ENCODE measurements around the gene PTK6.

PTK6 gene

DNA sequence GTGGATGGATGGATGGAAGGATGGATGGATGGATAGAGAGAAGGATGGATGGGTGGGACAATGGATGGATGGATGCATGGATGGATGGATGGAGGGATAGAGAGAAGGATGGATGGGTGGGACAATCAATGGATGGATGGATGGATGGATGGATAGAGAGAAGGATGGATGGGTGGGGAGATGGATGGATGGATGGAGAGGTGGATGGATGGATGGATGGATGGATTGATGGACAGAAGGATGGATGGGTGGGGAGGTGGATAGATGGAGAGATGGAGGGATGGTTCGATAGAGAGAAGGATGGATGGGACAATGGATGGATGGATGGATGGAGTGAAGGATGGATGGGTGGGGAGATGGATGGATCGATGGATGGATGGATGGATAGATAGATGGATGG lies 44.7 kb downstream of the PTK6 start:
- no peaks in the 10 kb centered on the region; the same call in 1 of the 2 replicates for H3K27me3 ChIP-seq (replicated peaks; ENCODE audit: control insufficient read depth, insufficient read depth, low read length)
- H3K4me3 ChIP-seq (replicated peaks; ENCODE audit: low read depth, low read length), result no peak overlapping the region
- no peak for DNase-seq (ENCODE audit: extremely low read depth, insufficient read length)
- H3K36me3 ChIP-seq (ENCODE audit: control insufficient read depth, insufficient read depth, low read length), result no peaks in the 10 kb centered on the region
- TF ChIP-seq, protein P1, sequence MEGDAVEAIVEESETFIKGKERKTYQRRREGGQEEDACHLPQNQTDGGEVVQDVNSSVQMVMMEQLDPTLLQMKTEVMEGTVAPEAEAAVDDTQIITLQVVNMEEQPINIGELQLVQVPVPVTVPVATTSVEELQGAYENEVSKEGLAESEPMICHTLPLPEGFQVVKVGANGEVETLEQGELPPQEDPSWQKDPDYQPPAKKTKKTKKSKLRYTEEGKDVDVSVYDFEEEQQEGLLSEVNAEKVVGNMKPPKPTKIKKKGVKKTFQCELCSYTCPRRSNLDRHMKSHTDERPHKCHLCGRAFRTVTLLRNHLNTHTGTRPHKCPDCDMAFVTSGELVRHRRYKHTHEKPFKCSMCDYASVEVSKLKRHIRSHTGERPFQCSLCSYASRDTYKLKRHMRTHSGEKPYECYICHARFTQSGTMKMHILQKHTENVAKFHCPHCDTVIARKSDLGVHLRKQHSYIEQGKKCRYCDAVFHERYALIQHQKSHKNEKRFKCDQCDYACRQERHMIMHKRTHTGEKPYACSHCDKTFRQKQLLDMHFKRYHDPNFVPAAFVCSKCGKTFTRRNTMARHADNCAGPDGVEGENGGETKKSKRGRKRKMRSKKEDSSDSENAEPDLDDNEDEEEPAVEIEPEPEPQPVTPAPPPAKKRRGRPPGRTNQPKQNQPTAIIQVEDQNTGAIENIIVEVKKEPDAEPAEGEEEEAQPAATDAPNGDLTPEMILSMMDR (IDR thresholded peaks at IDR 0.05; ENCODE audit: insufficient read depth, low read length, poor library complexity, severe bottlenecking), result no peak

DNA sequence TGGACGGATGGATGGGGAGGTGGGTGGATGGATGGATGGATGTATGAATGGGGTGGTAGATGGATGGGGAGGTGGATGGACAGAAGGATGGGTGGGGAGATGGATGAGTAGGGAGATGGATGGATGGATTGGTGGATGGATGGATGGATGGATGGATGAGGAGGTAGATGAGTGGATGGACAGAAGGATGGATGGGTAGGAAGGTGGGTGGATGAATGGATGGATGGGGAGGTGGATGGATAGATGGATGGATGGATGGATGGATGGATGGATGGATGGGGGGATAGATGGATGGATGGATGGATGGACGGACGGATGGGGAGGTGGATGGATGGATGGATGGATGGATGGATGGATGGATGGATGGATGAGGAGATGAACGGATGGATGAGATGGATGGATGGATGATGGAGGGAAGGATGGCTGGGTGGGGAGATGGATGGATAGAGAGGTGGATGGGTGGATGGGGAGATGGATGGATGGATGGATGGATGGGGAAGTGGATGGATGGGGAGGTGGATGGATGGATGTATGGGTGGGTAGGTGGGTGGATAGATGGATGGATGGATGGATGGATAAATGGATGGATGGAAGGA lies 45.4 kb downstream of the PTK6 start:
- H3K4me3 ChIP-seq (replicated peaks; ENCODE audit: low read depth, low read length), result no peak overlapping the region
- H3K27me3 ChIP-seq (replicated peaks; ENCODE audit: control insufficient read depth, insufficient read depth, low read length), result no peaks in the 10 kb centered on the region; the same call in 1 of the 2 replicates
- DNase-seq (ENCODE audit: extremely low read depth, insufficient read length), result no peak
- no peaks in the 10 kb centered on the region for H3K36me3 ChIP-seq (ENCODE audit: control insufficient read depth, insufficient read depth, low read length)
- TF ChIP-seq, protein P1 (IDR thresholded peaks at IDR 0.05; ENCODE audit: insufficient read depth, low read length, poor library complexity, severe bottlenecking), result no peak

DNA sequence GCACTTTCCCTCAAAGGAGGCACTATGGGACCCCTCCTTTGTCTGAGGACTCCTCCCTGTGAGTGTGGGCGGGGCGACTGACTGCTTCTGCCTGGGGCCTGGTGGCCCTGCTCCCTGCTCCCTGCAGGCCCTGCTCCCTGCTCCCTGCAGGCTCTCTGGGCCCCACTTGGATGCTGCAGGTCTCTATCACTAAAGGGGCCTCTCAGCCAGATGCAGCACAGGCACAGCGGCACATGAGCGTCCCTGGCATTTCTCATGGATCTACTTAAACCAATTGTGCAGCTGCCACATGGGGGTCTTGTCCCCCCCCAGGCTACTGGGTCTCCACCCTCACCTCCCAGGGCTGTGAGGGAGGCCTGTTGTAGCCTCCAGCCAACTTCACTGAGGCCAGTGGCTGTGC lies 46.1 kb downstream of the PTK6 start:
- Histone ChIP-seq H3K36me3 (ENCODE audit: control insufficient read depth, insufficient read depth, low read length) (no peaks in the 10 kb centered on the region), H3K27me3 (replicated peaks; ENCODE audit: control insufficient read depth, insufficient read depth, low read length) (no peaks in the 10 kb centered on the region; the same call in 1 of the 2 replicates)
- TF ChIP-seq, protein P1 (IDR thresholded peaks at IDR 0.05; ENCODE audit: insufficient read depth, low read length, poor library complexity, severe bottlenecking), result no peak

DNA sequence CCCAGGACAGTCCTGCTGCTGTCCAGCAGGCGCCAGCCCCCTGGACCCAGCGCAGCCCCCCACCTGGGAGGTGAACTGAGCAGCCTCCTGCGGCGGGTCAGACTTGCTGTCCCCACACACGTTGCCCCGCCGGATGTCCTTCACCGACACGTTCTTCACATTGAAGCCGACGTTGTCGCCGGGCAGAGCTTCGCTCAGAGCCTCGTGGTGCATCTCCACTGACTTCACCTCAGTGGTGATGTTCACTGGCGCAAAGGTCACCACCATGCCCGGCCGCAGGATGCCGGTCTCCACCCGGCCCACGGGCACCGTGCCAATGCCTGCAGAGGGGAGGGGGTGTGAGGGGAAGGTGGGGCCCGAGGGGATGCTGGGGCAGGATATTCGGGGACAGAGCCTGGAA lies 46.8 kb downstream of the PTK6 start:
- TF ChIP-seq, protein P1 (IDR thresholded peaks at IDR 0.05; ENCODE audit: insufficient read depth, low read length, poor library complexity, severe bottlenecking), result no peak
- no peak for DNase-seq (ENCODE audit: extremely low read depth, insufficient read length)
- H3K27me3 ChIP-seq (replicated peaks; ENCODE audit: control insufficient read depth, insufficient read depth, low read length), result no peaks in the 10 kb centered on the region; the same call in 1 of the 2 replicates
- H3K36me3 ChIP-seq (ENCODE audit: control insufficient read depth, insufficient read depth, low read length), result no peaks in the 10 kb centered on the region
- no peak overlapping the region for H3K4me3 ChIP-seq (replicated peaks; ENCODE audit: low read depth, low read length)

More for the DNA sequence above, 46.1 kb downstream of the PTK6 start:
- H3K4me3 ChIP-seq (replicated peaks; ENCODE audit: low read depth, low read length), result no peak overlapping the region
- DNase-seq (ENCODE audit: extremely low read depth, insufficient read length), result no peak

DNA sequence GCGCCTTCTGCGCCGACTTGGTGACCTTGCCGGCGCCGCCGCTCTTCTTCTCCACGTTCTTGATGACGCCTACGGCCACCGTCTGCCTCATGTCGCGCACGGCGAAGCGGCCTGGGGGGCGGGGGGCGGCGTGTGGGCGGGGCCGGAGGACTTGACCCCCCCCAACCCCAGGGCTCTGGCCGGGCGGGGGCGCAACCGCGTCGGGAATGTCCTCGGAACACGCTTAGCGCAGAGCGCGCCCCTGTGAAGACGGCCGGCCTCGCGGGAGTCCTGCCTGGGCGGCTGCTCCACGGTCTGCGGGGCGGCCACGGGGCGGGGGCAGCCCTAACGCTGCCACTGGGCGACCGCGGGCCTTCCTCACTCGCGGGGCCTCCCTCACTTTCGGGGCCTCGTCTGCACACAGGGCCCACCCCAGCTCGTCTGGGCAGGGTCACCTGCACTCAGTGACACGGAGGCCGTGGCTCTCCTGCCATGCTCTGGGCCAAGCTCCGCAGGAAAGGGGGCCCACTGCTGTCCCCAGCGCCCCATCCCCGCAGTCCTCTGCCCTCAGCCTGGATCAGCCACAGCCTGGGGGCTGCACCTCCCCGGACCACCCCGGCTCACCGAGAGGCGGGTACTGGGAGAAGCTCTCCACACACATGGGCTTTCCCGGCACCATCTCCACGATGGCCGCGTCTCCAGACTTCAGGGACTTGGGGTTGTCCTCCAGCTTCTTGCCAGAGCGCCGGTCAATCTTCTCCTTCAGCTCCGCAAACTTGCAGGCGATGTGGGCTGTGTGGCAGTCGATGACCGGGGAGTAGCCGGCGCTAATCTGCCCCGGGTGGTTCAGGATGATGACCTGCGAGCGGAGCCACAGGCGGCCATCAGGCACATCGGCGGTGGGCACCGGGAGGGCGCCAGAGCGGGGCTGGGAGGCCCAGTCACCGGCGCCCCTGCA lies 48.6 kb downstream of the PTK6 start:
- Histone ChIP-seq H3K27me3 (replicated peaks; ENCODE audit: control insufficient read depth, insufficient read depth, low read length) (no peaks in the 10 kb centered on the region; the same call in 1 of the 2 replicates), H3K36me3 (ENCODE audit: control insufficient read depth, insufficient read depth, low read length) (no peaks in the 10 kb centered on the region), H3K4me3 (replicated peaks; ENCODE audit: low read depth, low read length) (no peak overlapping the region)
- TF ChIP-seq, protein P1 (IDR thresholded peaks at IDR 0.05; ENCODE audit: insufficient read depth, low read length, poor library complexity, severe bottlenecking), result no peak
- no peak for DNase-seq (ENCODE audit: extremely low read depth, insufficient read length)

Measured in GM06990 (cell line).